Left ventricle myocardium inferior (tissue), 1 donor: ENCODE measurements around the gene SLC44A5. TPM values are rescaled to one million over a fixed set of nuclear protein-coding genes. Genes with fewer than 3 reads are reported as not detected.

Source experiments
- DNase-seq: peaks from one replicate; pipeline ENCODE4 v3.0.0-alpha.2; 2020
- H3K27ac ChIP-seq: fragments of 200-600 bp; replicated peaks from 2 replicates; pipeline ENCODE4 v1.8.0; 2021
- H3K27me3 ChIP-seq: fragments of 200-600 bp; 2 replicates; pipeline ENCODE4 v1.8.0; 2021; ENCODE audit warnings: low read depth
- H3K36me3 ChIP-seq: fragments of 200-600 bp; 2 replicates; pipeline ENCODE4 v1.8.0; 2021
- H3K4me1 ChIP-seq: fragments of 200-600 bp; 2 replicates; pipeline ENCODE4 v1.8.0; 2021
- H3K4me3 ChIP-seq: fragments of 200-600 bp; 2 replicates; pipeline ENCODE4 v1.8.0; 2021; ENCODE audit warnings: mild to moderate bottlenecking, moderate library complexity
- H3K9me3 ChIP-seq: fragments of 200-600 bp; replicated peaks from 2 replicates; pipeline ENCODE4 v1.8.0; 2021
- intact Hi-C: fragments of 100-400 bp; cut with micrococcal nuclease; formaldehyde crosslinking; loops from one replicate; pipeline ENCODE4 v1.11.0; 2022
- total RNA-seq: library from RNA; stranded (reverse); fragmentation: NEBNext Ultra II Directional; extraction: Animal tissue kit (Norgen Biotek cat#: 25700); gene quantifications from one replicate; pipeline ENCODE4 v1.2.1, GENCODE V29; 2021
- TF ChIP-seq, protein P1 (sequence below): fragments of 200-600 bp; IDR thresholded peaks from 2 replicates; pipeline ENCODE4 v1.8.0; 2021; ENCODE audit warnings: antibody characterized with exemption, mild to moderate bottlenecking, borderline replicate concordance
- donor health status: DM: no; HTN: yes; CAD: no; lungs with severe emphysema.

The SLC44A5 gene
- total RNA-seq, 1 donor from 2014 or later, result 0.58 TPM

GRCh38 chr1:75174031-75174760 is 436.7 kb downstream of the SLC44A5 start:
- H3K4me3 ChIP-seq, result no peak overlapping the region
- H3K9me3 ChIP-seq, result peaks cover 27% of the 10 kb centered on the region
- intact Hi-C loops, result no loop called here
- no peaks in the 10 kb centered on the region for H3K36me3 ChIP-seq
- DNase-seq, result no peak
- no peaks in the 10 kb centered on the region for H3K27me3 ChIP-seq
- H3K4me1 ChIP-seq, result no peaks in the 10 kb centered on the region
- H3K27ac ChIP-seq, result no peak overlapping the region
- TF ChIP-seq, protein P1, sequence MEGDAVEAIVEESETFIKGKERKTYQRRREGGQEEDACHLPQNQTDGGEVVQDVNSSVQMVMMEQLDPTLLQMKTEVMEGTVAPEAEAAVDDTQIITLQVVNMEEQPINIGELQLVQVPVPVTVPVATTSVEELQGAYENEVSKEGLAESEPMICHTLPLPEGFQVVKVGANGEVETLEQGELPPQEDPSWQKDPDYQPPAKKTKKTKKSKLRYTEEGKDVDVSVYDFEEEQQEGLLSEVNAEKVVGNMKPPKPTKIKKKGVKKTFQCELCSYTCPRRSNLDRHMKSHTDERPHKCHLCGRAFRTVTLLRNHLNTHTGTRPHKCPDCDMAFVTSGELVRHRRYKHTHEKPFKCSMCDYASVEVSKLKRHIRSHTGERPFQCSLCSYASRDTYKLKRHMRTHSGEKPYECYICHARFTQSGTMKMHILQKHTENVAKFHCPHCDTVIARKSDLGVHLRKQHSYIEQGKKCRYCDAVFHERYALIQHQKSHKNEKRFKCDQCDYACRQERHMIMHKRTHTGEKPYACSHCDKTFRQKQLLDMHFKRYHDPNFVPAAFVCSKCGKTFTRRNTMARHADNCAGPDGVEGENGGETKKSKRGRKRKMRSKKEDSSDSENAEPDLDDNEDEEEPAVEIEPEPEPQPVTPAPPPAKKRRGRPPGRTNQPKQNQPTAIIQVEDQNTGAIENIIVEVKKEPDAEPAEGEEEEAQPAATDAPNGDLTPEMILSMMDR, result no peak

DNA sequence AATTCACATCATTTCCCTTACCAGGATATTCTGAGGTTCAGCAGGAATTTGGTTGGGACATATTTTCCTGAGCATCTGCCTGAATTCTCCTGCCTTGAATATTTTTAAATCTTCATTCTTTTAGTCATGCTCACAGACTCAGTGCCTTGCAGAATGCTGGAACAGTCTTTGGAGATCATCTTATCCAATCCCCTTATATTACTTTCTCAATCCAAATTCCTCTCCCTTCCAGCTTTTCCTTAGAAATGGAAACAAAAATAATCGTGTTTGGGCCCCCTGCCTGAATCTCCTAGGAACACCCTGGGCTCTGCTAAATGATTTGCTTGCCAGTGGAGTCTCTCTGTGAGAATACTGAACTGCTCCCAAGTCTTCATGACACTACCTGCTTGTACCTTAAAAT is 438.4 kb downstream of the SLC44A5 start:
- H3K36me3 ChIP-seq, result no peaks in the 10 kb centered on the region
- intact Hi-C loops, result no loop called here
- no peaks in the 10 kb centered on the region for H3K4me1 ChIP-seq
- H3K9me3 ChIP-seq, result peaks cover 22% of the 10 kb centered on the region
- no peak for DNase-seq
- no peak overlapping the region for H3K4me3 ChIP-seq
- TF ChIP-seq, protein P1, result no peak
- no peaks in the 10 kb centered on the region for H3K27me3 ChIP-seq
- no peak overlapping the region for H3K27ac ChIP-seq

DNA sequence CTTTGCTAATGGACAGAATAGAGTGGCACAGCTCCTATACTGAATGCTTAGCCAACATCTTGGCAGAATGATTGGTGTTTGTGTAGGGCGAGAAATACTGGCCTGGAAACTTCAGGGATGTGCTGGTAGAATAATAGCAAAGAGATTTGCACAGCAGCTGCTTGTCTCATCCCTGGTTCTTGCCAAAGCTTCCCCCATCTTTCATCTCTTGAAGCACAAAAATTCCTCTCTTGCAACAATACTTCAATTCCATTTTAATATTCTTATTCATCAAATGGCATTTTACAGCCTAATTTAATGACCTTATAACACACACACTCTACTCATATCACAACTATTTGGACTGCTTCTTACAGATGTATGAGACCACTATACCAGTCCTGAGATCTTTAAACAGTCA is 439.0 kb downstream of the SLC44A5 start:
- H3K4me3 ChIP-seq, result no peak overlapping the region
- DNase-seq, result no peak
- no peak overlapping the region for H3K27ac ChIP-seq
- TF ChIP-seq, protein P1, result no peak
- H3K4me1 ChIP-seq, result no peaks in the 10 kb centered on the region
- H3K36me3 ChIP-seq, result no peaks in the 10 kb centered on the region
- H3K27me3 ChIP-seq, result no peaks in the 10 kb centered on the region
- intact Hi-C loops, result no loop called here
- peaks cover 22% of the 10 kb centered on the region for H3K9me3 ChIP-seq

DNA sequence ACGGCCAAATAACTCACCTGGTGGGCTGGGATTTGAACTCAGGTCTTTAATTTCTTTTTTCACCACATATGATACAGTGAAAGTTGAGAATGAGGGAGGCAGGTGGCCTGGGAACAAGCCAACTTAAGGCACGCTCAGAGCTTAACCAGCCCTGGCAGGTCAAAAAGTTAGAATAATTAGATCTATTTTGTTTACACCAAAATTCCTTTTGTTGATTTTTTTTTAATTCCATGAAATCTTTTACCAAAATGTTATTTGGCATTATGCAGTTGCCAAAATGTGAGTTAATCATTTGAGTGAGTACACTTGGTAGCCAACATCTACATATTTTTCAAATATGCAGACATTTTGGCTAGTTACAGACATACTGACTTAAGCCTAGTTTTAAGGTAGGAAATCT is 439.9 kb downstream of the SLC44A5 start:
- Histone ChIP-seq H3K4me1 (no peaks in the 10 kb centered on the region), H3K36me3 (no peaks in the 10 kb centered on the region), H3K9me3 (peaks cover 13% of the 10 kb centered on the region), H3K4me3 (no peak overlapping the region), H3K27me3 (no peaks in the 10 kb centered on the region), H3K27ac (no peak overlapping the region)
- no peak for DNase-seq
- intact Hi-C loops, result no loop called here
- TF ChIP-seq, protein P1, result no peak

DNA sequence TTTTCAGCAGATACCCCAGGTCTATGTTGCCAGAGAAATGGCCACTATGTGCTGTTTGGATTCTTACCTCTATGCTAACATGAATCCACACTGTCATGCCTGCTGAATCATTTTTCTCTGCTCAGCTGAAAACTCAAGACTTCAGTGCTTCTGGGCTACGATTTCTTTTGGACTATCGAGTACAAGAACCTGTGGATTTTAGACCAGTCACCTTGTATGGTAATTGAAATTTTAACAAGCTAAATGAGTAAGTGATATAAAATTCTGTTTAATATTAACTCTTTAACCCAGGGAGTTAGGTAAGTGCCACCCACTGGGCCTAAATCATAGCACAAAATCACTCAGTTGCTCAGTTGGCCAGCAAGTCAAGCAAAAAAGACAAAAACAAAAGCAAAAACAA is 440.9 kb downstream of the SLC44A5 start:
- Histone ChIP-seq H3K27ac (no peak overlapping the region), H3K36me3 (no peaks in the 10 kb centered on the region), H3K4me3 (no peak overlapping the region), H3K9me3 (peaks cover 3% of the 10 kb centered on the region), H3K27me3 (peaks cover 4% of the 10 kb centered on the region), H3K4me1 (no peaks in the 10 kb centered on the region)
- intact Hi-C loops, result no loop called here
- no peak for DNase-seq
- TF ChIP-seq, protein P1, result no peak
